Measurements from ENCODE around the gene DMGDH. TPM values are rescaled to one million over a fixed set of nuclear protein-coding genes. Genes with fewer than 3 reads are reported as not detected.

Gene DMGDH
- total and polyA plus RNA-seq, 2 experiments from 2014 or later, result 8.9 TPM; not detected in 1

- no peak overlapping the region for H3K27ac ChIP-seq
- H3K4me3 ChIP-seq, result no peak overlapping the region
- DNase-seq (ENCODE audit: low read depth in 1 of 2, low spot score in 1 of 2), result no peak
- H3K9me3 ChIP-seq (ENCODE audit: low read depth), result no peaks in the 10 kb centered on the region
- H3K27me3 ChIP-seq, result no peaks in the 10 kb centered on the region
- no peaks in the 10 kb centered on the region for H3K4me1 ChIP-seq (ENCODE audit: low read depth)
- no peak for TF ChIP-seq CTCF (IDR thresholded peaks at IDR 0.05; ENCODE audit: low read depth, low read length)
- no peaks in the 10 kb centered on the region for H3K36me3 ChIP-seq
Measured at GRCh38 chr5:79077680-79078365, 8.3 kb upstream of the DMGDH start.

GRCh38 chr5:79076819-79077218 lies 7.3 kb upstream of the DMGDH start:
- no peak for TF ChIP-seq CTCF (IDR thresholded peaks at IDR 0.05; ENCODE audit: low read depth, low read length)
- H3K36me3 ChIP-seq, result no peaks in the 10 kb centered on the region
- no peaks in the 10 kb centered on the region for H3K4me1 ChIP-seq (ENCODE audit: low read depth)
- DNase-seq (ENCODE audit: low read depth in 1 of 2, low spot score in 1 of 2), result no peak
- no peaks in the 10 kb centered on the region for H3K27me3 ChIP-seq
- no peak overlapping the region for H3K27ac ChIP-seq
- H3K9me3 ChIP-seq (ENCODE audit: low read depth), result no peaks in the 10 kb centered on the region
- no peak overlapping the region for H3K4me3 ChIP-seq

GRCh38 chr5:79075646-79076426 lies 6.4 kb upstream of the DMGDH start:
- Histone ChIP-seq H3K4me1 (ENCODE audit: low read depth) (no peaks in the 10 kb centered on the region), H3K27me3 (no peaks in the 10 kb centered on the region), H3K27ac (no peak overlapping the region), H3K4me3 (no peak overlapping the region), H3K36me3 (no peaks in the 10 kb centered on the region), H3K9me3 (ENCODE audit: low read depth) (no peaks in the 10 kb centered on the region)
- DNase-seq (ENCODE audit: low read depth in 1 of 2, low spot score in 1 of 2), result no peak
- no peak for TF ChIP-seq CTCF (IDR thresholded peaks at IDR 0.05; ENCODE audit: low read depth, low read length)

- no peak for TF ChIP-seq CTCF (IDR thresholded peaks at IDR 0.05; ENCODE audit: low read depth, low read length)
- no peak overlapping the region for H3K4me3 ChIP-seq
- H3K36me3 ChIP-seq, result no peaks in the 10 kb centered on the region
- H3K27ac ChIP-seq, result no peak overlapping the region
- no peaks in the 10 kb centered on the region for H3K4me1 ChIP-seq (ENCODE audit: low read depth)
- H3K9me3 ChIP-seq (ENCODE audit: low read depth), result no peaks in the 10 kb centered on the region
- peak in 1 of 2 donors; percentile 56 for DNase-seq (ENCODE audit: low read depth in 1 of 2, low spot score in 1 of 2)
- H3K27me3 ChIP-seq, result no peaks in the 10 kb centered on the region
Measured at GRCh38 chr5:79074641-79075040, 5.2 kb upstream of the DMGDH start.

GRCh38 chr5:79070350-79070667 lies 835 bp upstream of the DMGDH start:
- Histone ChIP-seq H3K4me3 (no peak overlapping the region), H3K27ac (no peak overlapping the region), H3K36me3 (no peaks in the 10 kb centered on the region), H3K9me3 (ENCODE audit: low read depth) (no peaks in the 10 kb centered on the region), H3K4me1 (ENCODE audit: low read depth) (no peaks in the 10 kb centered on the region), H3K27me3 (no peaks in the 10 kb centered on the region)
- DNase-seq (ENCODE audit: low read depth in 1 of 2, low spot score in 1 of 2), result peak in 1 of 2 donors; percentile 55
- TF ChIP-seq CTCF (IDR thresholded peaks at IDR 0.05; ENCODE audit: low read depth, low read length), result no peak

All from cardiac muscle cell (in vitro differentiated cells and primary cell).